EL (cell line): Measurements from ENCODE around the gene MRAP2.
"Not testable (repeated sequence)": the region's sequence is repeated elsewhere in the genome, so short reads cannot be mapped to it uniquely, and the experiment has no call there.

Experiments used
- DNase-seq: peaks from one replicate; pipeline ENCODE4 v3.0.0-alpha.2; 2016

The MRAP2 gene

DNA sequence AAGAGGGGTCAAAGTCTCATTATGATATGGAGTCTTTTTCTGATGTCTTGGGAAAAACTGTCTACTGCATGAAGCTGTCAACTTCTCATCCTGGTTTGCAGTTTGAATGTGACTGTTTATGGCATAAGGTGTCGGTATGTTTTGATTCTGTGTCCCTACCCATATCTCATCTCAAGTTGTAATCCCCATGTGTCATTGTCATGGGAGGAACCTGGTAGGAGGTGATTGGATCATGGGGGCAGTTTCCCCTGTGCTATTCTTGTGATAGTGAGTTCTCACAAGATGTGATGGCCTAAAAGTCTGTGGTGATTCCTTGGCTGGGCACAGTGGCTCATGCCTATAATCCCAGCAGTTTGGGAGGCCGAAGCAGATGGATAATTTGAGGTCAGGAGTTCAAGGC is 47.6 kb downstream of the MRAP2 start:
- no peak for DNase-seq

GRCh38 chr6:84082689-84083265 is 49.2 kb downstream of the MRAP2 start:
- no peak for DNase-seq

DNA sequence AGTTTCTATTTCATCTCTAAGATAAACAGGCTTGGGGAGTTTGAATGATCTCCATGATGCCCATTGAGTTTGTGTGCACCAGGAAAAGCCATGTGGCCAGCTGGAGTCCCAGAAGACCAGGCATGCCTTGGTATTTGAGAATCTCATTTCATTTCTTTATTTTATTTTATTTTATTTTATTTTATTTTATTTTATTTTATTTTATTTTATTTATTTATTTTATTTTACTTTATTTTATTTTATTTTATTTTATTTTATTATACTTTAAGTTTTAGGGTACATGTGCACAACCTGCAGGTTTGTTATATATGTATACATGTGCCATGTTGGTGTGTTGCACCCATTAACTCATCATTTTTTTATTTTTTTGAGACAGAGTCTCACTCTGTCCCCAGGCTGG is 51.1 kb downstream of the MRAP2 start:
- DNase-seq: not testable (repeated sequence)

GRCh38 chr6:84086056-84086455 is 52.5 kb downstream of the MRAP2 start:
- DNase-seq: no peak

DNA sequence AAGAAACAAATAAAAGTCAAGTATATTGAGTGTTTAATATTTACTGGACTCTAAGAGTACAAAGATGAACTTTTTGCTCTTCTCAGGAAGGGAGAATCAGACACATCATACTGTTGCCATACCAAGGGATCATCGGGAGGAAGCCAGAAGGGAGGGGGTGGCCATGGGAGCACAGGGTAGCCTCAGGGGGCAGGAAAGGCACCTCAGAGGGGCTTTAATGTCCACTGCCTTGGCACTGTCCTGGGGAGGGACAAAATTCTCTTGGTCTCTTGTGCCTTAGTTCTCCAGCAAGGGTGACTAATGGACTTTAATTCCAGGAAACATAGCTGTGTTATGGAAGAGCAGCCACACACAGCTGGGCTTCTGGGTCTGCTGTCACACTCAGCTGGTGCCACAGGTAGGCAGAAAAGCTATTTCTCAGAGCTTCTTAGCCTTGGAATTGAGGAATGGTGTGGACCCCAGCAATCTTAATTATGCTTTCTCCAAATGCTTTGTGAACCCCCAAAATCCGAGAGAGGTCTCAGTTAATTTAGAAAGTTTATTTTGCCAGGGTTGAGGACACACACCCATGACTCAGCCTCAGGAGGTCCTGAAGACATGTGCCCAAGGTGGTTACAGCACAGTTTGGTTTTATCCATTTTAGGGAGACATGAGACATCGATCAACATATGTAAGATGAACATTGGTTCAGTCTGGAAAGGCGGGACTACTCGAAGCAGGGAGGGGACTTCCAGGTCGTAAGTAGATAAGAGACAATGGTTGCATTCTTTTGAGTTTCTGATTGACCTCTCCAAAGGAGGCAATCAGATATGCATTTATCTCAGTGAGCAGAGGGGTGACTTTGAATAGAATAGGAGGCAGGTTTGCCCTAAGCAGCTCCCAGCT is 53.2 kb downstream of the MRAP2 start:
- no peak for DNase-seq

DNA sequence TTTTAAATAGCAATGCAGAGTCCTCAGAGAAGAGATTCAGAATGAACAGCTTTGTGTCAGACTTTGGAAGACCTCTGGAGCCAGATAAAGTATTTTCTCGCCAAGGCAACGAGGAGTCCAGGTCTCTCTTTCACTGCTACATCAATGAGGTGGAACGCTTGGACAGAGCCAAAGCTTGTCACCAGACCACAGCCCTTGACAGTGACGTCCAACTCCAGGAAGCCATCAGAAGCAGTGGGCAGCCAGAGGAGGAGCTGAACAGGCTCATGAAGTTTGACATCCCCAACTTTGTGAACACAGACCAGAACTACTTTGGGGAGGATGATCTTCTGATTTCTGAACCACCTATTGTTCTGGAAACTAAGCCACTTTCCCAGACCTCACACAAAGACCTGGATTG is 55.5 kb downstream of the MRAP2 start:
- DNase-seq: no peak

DNA sequence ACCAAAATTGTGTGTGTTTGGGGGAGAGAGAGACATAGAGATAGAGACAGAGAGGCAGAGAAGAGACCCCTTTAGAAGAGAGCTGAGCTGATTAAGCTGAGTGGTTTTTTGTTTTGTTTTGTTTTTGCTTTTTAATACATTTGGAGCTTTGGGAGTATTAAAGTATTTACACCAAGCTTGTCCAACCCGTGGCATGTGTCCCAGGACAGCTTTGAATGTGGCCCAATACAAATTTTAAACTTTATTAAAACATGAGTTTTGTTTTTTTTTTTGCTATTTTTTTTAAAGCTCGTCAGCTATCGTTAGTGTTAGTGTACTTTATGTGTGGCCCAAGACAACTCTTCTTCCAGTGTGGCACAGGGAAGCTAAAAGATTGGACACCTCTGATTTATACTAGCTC is 56.0 kb downstream of the MRAP2 start:
- DNase-seq: no peak

GRCh38 chr6:84093441-84094435 is 60.2 kb downstream of the MRAP2 start:
- DNase-seq: peak; percentile 3

DNA sequence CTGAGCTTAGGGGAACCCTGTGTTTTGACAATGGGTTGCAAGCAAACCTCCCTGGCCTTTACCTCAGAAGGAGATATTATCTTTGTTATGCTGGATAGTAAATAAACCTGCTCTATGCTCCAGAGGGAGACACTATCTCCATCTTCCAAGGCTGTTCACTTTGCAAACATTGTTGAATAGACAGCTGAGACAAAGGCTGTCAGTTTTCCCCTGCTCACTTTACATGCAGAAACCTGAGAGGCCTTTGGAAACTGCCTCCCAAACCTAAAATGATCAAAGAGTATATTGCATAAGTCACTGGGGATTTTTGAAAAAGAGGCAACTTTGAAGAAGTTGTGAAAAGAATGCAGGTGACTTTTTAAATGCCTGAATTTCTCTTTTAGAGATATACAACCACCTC is 61.6 kb downstream of the MRAP2 start:
- no peak for DNase-seq

- DNase-seq: peak; percentile 59
Observed at GRCh38 chr6:84103029-84103428, 69.5 kb downstream of the MRAP2 start.

DNA sequence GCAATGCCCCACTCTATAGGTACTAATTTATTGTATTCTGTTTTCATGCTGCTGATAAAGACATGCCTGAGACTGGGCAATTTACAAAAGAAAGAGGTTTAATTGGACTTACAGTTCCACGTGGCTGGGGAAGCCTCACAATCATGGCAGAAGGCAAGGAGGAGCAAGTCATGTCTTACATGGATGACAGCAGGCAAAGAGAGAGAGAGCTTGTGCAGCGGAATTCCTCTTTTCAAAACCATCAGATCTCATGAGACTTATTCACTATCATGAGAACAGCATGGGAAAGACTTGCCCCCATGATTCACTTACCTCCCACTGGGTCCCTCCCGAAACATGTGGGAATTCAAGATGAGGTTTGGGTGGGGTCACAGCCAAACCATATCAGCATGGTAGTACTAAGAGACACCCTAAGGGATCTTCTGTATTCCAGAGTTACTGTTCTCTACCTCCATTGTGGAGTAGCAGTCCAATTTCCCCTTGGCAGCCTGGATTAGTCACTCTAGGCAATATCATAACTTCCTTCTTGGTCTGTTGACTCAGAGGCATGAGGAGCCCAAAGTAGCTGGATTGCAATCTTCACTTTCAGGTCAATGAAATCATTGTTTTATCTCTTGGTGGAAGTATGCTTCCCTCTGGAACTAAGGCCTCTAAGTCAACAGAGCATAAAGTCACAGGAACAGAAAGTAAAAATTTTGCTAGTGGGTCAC is 71.8 kb downstream of the MRAP2 start:
- peak; percentile 41 for DNase-seq

- no peak for DNase-seq
Observed at GRCh38 chr6:84107495-84107894, 73.9 kb downstream of the MRAP2 start.

DNA sequence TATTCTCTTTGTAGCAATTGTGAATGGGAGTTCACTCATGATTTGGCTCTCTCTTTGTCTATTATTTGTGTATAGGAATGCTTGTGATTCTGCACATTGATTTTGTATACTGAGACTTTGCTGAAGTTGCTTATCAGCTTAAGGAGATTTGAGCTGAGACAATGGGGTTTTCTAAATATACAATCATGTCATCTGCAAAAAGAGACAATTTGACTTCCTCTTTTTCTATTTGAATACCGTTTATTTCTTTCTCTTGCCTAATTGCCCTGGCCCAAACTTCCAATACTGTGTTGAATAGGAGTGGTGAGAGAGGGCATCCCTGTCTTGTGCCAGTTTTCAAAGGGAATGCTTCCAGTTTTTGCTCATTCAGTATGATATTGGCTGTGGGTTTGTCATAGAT is 77.8 kb downstream of the MRAP2 start:
- DNase-seq: not testable (repeated sequence)

GRCh38 chr6:84114933-84115594 is 81.5 kb downstream of the MRAP2 start:
- DNase-seq: not testable (repeated sequence)

- DNase-seq: no peak
Observed at GRCh38 chr6:84118191-84118590, 84.6 kb downstream of the MRAP2 start.

GRCh38 chr6:84119277-84119676 is 85.7 kb downstream of the MRAP2 start:
- DNase-seq: no peak

- no peak for DNase-seq
Observed at GRCh38 chr6:84123186-84123585, 89.6 kb downstream of the MRAP2 start.

DNA sequence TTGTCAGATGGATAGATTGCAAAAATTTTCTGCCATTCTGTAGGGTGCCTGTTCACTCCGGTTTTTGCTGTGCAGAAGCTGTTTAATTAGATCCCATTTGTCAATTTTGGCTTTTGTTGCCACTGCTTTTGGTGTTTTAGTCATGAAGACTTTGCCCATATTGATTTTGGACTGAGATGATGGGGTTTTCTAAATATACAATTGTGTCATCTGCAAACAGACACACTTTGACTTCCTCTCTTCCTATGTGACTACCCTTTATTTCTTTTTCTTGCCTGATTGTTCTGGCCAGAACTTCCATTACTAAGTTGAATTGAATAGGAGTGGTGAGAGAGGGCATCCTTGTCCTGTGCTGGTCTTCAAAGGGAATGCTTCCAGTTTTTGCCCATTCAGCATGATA is 96.0 kb downstream of the MRAP2 start:
- DNase-seq: not testable (repeated sequence)

DNA sequence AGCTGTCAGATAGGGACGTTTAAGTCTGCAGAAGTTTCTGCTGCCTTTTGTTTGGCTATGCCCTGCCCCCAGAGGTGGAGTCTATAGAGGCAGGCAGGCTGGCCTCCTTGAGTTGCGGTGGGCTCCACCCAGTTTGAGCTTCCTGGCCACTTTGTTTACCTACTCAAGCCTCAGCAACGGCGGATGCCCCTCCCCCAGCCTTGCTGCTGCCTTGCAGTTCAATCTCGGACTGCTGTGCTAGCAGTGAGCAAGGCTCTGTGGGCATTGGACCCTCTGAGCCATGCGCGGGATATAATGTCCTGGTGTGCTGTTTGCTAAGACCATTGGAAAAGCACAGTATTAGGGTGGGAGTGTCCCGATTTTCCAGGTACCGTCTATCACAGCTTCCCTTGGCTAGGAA is 99.8 kb downstream of the MRAP2 start:
- not testable (repeated sequence) for DNase-seq

- DNase-seq: no peak
Observed at GRCh38 chr6:84135291-84135690, 101.7 kb downstream of the MRAP2 start.

DNA sequence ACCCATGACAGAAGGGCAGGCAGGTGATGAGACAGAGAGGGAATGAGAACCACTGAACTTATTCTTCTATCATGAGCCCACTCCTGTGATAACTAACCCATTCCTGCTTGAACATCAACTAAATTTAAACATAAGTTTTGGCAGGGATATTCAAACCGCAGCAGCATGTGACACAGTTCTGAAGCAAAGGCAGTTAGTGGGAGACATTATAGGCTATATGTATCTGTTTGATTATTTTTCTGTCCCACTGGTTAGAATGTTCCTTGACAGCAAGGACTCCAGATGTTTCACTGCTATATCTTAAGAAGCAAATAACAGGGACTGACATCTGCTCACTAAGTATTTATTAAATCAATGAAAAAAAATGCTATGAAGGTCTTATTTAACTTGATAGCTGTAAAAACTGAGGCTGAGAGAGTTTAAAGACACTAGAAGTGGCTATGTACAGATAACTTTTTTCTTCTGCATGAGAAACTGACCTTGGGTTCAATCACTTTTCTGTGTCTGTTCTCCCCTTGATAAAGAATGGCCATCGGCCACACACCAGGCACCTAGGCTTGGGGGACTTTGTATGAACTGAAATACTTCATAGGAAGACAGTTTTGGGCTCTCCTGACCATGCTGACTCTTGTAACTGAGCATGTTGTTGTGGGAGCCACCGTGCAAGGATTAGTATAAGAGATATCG is 102.9 kb downstream of the MRAP2 start:
- no peak for DNase-seq

- no peak for DNase-seq
Observed at GRCh38 chr6:84137051-84137375, 103.4 kb downstream of the MRAP2 start.
